Hepatocyte (in vitro differentiated cells): Measurements from ENCODE around the gene ZFP30.

Experiments used
- EZH2 ChIP-seq: fragments of 200-600 bp; sonication (generic); IDR thresholded peaks from 2 replicates; pipeline ENCODE4 v1.6.1; 2016; ENCODE audit warnings: antibody characterized with exemption, mild to moderate bottlenecking, borderline replicate concordance
- EZH2phosphoT487 ChIP-seq: fragments of 200-600 bp; sonication (generic); IDR thresholded peaks from one replicate; pipeline ENCODE4 v1.6.1; 2018; ENCODE audit warnings: antibody characterized with exemption, mild to moderate bottlenecking, low read depth, moderate library complexity; ENCODE audit not compliant: unreplicated experiment, severe bottlenecking
- TF ChIP-seq, protein P1 (sequence below): fragments of 200-600 bp; sonication (generic); IDR thresholded peaks from 2 replicates; pipeline ENCODE4 v1.5.1; 2016; ENCODE audit warnings: antibody characterized with exemption, mild to moderate bottlenecking; ENCODE audit not compliant: poor library complexity

DNA sequence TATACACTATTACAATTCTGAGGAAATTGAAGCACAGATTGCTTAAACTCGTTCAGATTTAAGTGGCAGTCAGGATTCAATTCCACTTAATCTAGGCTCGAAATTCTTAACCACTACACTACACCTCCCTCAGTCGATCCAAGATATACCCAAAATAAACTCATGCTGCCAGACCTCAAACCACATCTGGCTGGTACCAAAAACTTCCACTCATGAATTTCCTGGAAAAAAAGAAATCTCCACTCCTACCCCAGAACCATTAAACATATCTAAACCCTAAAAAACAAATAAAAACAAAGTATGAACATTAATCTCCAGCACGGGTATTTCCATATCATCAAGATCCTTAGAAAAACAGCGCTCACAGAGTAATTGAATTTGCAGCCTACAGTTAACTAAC is 1.1 kb downstream of the ZFP30 start:
- TF ChIP-seq, protein P1, sequence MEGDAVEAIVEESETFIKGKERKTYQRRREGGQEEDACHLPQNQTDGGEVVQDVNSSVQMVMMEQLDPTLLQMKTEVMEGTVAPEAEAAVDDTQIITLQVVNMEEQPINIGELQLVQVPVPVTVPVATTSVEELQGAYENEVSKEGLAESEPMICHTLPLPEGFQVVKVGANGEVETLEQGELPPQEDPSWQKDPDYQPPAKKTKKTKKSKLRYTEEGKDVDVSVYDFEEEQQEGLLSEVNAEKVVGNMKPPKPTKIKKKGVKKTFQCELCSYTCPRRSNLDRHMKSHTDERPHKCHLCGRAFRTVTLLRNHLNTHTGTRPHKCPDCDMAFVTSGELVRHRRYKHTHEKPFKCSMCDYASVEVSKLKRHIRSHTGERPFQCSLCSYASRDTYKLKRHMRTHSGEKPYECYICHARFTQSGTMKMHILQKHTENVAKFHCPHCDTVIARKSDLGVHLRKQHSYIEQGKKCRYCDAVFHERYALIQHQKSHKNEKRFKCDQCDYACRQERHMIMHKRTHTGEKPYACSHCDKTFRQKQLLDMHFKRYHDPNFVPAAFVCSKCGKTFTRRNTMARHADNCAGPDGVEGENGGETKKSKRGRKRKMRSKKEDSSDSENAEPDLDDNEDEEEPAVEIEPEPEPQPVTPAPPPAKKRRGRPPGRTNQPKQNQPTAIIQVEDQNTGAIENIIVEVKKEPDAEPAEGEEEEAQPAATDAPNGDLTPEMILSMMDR = peak; percentile 1
- no peak for TF ChIP-seq EZH2
- no peak for TF ChIP-seq EZH2phosphoT487
